ENCODE data around the gene SFXN2. TPM values are rescaled to one million over a fixed set of nuclear protein-coding genes. Genes with fewer than 3 reads are reported as not detected.

Gene SFXN2
- total RNA-seq, 2 experiments from 2014 or later = 22.2 TPM

DNA sequence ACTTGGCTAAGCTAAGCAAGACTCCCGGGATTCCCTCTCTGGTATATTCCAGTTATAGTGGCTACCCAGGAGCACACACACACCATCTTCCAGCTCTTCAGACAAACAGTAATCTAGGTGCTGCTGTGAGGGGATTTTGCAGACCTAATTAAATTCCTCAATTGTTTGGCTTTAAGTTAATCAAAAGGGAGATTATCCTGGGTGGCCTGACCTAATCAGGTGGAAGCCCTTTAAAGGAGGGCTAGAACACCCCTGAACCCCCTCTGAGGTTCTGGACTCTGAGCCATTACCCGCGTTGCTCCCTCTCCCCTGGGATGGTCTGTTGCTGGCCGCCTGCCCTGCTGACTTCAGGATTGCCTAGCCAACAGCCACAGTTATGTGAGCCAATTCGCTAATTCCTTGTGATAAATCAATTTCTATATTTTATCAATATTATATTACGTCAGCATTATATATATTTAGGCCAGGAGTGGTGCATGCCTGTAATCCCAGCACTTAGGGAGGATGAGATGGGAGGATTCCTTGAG lies 6.4 kb downstream of the SFXN2 start:
- Mint-ChIP-seq H3K4me3 (no peak overlapping the region), H3K36me3 (ENCODE audit: low read depth) (peaks cover 39% of the 10 kb centered on the region), H3K27me3 (ENCODE audit: low read depth) (no peaks in the 10 kb centered on the region), H3K9me3 (ENCODE audit: insufficient read depth) (no peaks in the 10 kb centered on the region), H3K4me1 (ENCODE audit: low read depth) (peaks cover 34% of the 10 kb centered on the region), H3K27ac (no peak overlapping the region)
- no peak for DNase-seq
- CTCF ChIA-PET = interaction anchor here (0.8 to 2.4 kb wide), 4 partner anchors 10 to 181 kb away, joined by 3 to 9 read pairs (median 5); partner anchors contain the start of gene CYP17A1
- no peak for ATAC-seq
- POLR2A ChIA-PET = no interaction called here

DNA sequence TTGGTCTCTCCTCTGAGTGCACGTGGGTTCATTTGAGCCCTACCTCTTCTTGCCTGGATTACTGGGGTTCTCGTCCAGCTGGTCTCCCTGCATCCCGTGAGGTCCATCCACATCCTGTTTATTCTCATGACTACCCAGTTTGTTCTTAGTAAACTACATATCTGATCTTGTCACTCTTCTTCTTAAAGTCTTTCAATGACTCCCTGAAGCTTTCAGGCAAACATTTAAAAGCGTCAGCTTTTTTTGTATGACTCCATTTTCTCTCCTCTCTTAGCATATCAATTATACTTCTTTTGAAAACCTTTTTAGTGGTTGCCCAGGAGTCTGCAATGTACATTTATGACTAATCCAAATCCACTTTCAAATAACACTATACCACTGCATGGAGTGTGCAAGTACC lies 7.5 kb downstream of the SFXN2 start:
- Mint-ChIP-seq H3K4me1 (ENCODE audit: low read depth) (peaks cover 26% of the 10 kb centered on the region), H3K36me3 (ENCODE audit: low read depth) (peaks cover 41% of the 10 kb centered on the region), H3K9me3 (ENCODE audit: insufficient read depth) (no peaks in the 10 kb centered on the region), H3K27me3 (ENCODE audit: low read depth) (no peaks in the 10 kb centered on the region), H3K4me3 (no peak overlapping the region), H3K27ac (no peak overlapping the region)
- ATAC-seq = no peak
- CTCF ChIA-PET = interaction anchor here (0.8 to 1.5 kb wide), 3 partner anchors 18 to 218 kb away, joined by 3 read pairs; partner anchors contain the start of gene SUFU
- DNase-seq = no peak
- POLR2A ChIA-PET = no interaction called here

DNA sequence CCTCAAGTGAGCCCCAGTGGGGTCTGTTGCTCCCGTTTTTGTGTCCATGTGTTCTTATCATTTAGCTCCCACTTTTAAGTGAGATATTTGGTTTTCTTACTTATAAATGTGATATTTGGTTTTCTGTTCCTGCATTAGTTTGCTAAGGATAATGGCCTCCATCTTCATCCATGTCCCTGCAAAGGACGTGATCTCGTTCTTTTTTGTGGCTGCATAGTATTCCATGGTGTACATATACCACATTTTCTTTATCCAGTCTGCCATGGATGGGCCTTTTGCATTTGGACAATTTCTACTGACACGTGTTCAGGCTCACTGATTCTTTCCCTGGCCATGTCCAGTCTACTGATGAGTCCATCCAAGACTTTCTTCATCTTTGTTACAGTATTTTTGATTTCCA lies 9.6 kb downstream of the SFXN2 start:
- Mint-ChIP-seq H3K4me1 (ENCODE audit: low read depth) (peaks cover 23% of the 10 kb centered on the region), H3K4me3 (no peak overlapping the region), H3K27me3 (ENCODE audit: low read depth) (no peaks in the 10 kb centered on the region), H3K27ac (no peak overlapping the region), H3K36me3 (ENCODE audit: low read depth) (peaks cover 43% of the 10 kb centered on the region), H3K9me3 (ENCODE audit: insufficient read depth) (no peaks in the 10 kb centered on the region)
- ChIA-PET POLR2A (no interaction called here), CTCF (interaction anchor here (1.1 kb wide), 1 partner anchor 178 kb away, joined by 4 read pairs; no protein-coding TSS in a partner anchor)
- DNase-seq (no peak), ATAC-seq (no peak)

DNA sequence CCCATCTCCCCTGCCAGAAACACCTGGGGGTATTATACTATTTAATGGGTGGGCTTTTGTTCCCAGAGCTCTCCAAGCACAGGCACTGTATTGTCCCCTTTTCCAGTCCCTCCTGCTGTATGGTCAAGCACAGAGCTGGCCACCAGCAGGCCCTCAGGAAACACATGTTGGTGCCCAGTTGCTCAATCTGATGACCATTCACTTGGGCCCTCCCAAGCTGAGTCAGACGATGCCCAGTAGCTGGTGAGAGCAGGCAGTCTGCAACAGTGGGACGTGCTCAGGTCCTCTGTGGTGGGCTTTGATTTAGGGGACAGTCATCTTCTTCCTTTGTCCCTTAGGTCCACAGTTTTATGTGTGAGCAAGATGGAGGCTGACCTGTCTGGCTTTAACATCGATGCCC lies 11.8 kb downstream of the SFXN2 start:
- ChIA-PET CTCF (interaction anchor here (1.2 to 3.0 kb wide), 3 partner anchors 13 to 175 kb away, joined by 4 to 25 read pairs (median 13); partner anchors contain the start of genes ARL3 and SFXN2), POLR2A (no interaction called here)
- ATAC-seq = no peak
- Mint-ChIP-seq H3K4me3 (no peak overlapping the region), H3K27ac (no peak overlapping the region), H3K4me1 (ENCODE audit: low read depth) (peaks cover 19% of the 10 kb centered on the region), H3K36me3 (ENCODE audit: low read depth) (peaks cover 42% of the 10 kb centered on the region), H3K9me3 (ENCODE audit: insufficient read depth) (no peaks in the 10 kb centered on the region), H3K27me3 (ENCODE audit: low read depth) (no peaks in the 10 kb centered on the region)
- no peak for DNase-seq

DNA sequence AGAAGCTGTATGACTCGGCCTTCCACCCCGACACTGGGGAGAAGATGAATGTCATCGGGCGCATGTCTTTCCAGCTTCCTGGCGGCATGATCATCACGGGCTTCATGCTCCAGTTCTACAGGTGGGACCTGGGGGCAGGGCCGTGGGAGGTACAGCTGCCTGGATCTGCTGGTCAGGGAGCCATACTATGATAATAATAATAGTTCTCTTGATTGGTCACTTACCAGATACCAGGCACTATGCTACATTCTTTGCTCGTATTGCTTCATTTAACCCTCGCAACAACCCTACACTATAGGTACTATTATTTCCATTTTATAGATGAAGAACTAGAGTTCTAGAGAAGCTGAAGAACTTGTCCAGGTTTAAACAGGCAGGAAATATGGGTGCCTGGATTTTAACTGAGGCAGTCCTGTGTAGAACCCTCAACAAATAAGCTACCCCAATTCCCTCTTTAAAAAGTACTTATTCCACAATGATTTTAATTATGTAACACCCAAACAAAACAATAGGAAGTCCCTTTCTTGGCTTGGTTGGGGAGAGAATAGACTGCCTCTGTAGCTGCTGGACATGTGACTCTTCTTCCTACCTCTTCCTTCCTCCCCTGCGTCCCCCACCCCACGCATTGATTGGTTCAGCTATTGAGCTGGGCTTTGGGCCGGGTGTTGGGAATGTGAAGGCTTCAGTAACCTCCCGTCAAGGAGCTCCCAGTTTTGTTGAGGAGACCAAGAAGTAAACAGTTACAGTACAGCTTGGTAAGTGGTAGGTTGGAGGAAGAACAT lies 12.8 kb downstream of the SFXN2 start:
- peaks cover 38% of the 10 kb centered on the region for H3K36me3 Mint-ChIP-seq (ENCODE audit: low read depth)
- DNase-seq (no peak), ATAC-seq (no peak)
- H3K27ac Mint-ChIP-seq = peak overlapping the region; percentile 2
- H3K27me3 Mint-ChIP-seq (ENCODE audit: low read depth) = no peaks in the 10 kb centered on the region
- H3K9me3 Mint-ChIP-seq (ENCODE audit: insufficient read depth) = no peaks in the 10 kb centered on the region
- ChIA-PET CTCF (interaction anchor here (1.0 to 3.0 kb wide), 7 partner anchors 14 to 225 kb away, joined by 3 to 25 read pairs (median 5); partner anchors contain the start of genes ACTR1A, ARL3, SFXN2 and WBP1L), POLR2A (no interaction called here)
- H3K4me1 Mint-ChIP-seq (ENCODE audit: low read depth) = peaks cover 14% of the 10 kb centered on the region
- H3K4me3 Mint-ChIP-seq = no peak overlapping the region

DNA sequence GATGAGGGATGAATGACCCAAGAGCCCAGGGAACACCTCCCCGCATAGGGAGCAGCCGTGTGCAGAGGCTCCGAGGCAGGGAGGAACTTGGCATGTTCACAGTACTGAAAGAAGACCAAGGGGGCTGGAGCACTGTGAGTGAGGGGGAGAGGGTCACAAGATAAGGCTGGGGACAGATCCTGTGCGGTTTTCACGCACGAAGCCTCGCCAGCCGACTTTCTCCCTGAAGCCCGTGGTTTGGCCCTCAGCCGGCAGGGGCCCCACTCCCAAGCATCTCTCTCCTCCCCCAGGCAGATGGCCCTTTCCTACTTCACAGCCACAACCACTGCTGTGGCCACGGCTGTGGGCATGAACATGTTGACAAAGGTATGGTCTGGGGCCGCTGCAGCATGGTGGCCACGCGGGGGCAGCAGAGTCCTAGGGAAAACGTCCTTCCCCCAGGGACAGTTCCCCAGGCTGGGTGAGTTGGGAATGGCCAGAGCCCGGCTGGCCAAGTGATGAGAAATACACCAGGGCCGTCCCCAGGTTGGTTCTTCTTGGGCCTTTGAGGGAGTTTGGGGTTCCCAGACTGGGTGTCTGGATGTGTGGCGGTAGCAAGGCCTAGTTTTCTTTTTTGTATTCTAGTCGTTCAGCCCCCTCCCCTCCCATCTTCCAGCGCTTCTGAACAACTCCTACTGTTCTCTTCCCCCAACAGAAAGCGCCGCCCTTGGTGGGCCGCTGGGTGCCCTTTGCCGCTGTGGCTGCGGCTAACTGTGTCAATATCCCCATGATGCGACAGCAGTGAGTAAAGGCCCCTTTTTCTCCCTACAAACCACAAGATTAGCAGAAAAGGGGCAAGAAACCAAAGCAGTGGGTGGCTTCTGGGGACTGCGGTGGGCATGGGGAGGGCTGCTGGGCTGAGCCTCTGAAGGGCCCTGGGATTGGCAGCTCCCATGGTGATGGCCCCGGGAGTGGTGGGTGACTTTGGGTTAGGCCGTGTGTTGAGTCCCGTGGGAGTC lies 14.9 kb downstream of the SFXN2 start:
- CTCF ChIA-PET = interaction anchor here (1.0 to 3.0 kb wide), 3 partner anchors 16 to 173 kb away, joined by 8 to 25 read pairs (median 13); partner anchors contain the start of genes ARL3 and SFXN2

DNA sequence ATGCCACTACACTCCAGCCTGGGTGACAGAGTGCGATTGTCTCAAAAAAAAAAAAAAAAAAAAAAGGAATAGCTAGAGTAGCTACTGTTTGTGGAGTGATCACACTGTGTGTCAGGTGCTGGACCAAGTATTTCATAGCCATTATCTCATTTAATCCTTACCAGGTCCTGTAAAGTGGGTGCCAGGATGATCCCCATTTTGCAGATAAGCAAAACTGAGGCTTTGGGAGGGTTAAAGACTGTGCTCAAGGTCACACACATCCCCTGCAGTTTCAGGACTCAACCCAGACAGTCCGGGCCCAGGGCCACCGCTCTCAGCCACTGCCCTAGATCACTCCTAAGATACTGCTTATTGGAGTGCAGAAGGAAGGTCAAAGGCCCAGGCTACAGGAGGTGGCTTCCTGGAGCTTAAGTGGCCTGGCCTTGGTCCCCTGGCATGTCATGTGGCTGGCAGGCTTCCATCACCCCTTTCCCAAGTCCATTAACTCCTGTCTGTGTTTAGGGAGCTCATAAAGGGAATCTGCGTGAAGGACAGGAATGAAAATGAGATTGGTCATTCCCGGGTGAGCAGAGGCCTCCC lies 16.9 kb downstream of the SFXN2 start:
- H3K27ac Mint-ChIP-seq = no peak overlapping the region
- no peaks in the 10 kb centered on the region for H3K9me3 Mint-ChIP-seq (ENCODE audit: insufficient read depth)
- POLR2A ChIA-PET = no interaction called here
- H3K36me3 Mint-ChIP-seq (ENCODE audit: low read depth) = peaks cover 29% of the 10 kb centered on the region
- ATAC-seq (no peak), DNase-seq (no peak)
- no peaks in the 10 kb centered on the region for H3K27me3 Mint-ChIP-seq (ENCODE audit: low read depth)
- CTCF ChIA-PET = interaction anchor here (1.3 to 1.4 kb wide), 2 partner anchors 10 to 171 kb away, joined by 3 read pairs; no protein-coding TSS in a partner anchor
- no peak overlapping the region for H3K4me3 Mint-ChIP-seq
- H3K4me1 Mint-ChIP-seq (ENCODE audit: low read depth) = peaks cover 14% of the 10 kb centered on the region

More for the DNA sequence above, 14.9 kb downstream of the SFXN2 start:
- POLR2A ChIA-PET = no interaction called here
- Mint-ChIP-seq H3K4me3 (no peak overlapping the region), H3K27me3 (ENCODE audit: low read depth) (no peaks in the 10 kb centered on the region), H3K36me3 (ENCODE audit: low read depth) (peaks cover 38% of the 10 kb centered on the region), H3K9me3 (ENCODE audit: insufficient read depth) (no peaks in the 10 kb centered on the region), H3K4me1 (ENCODE audit: low read depth) (peaks cover 14% of the 10 kb centered on the region), H3K27ac (peak overlapping the region; percentile 66)
- DNase-seq (peak; percentile 73), ATAC-seq (peak; percentile 88)

DNA sequence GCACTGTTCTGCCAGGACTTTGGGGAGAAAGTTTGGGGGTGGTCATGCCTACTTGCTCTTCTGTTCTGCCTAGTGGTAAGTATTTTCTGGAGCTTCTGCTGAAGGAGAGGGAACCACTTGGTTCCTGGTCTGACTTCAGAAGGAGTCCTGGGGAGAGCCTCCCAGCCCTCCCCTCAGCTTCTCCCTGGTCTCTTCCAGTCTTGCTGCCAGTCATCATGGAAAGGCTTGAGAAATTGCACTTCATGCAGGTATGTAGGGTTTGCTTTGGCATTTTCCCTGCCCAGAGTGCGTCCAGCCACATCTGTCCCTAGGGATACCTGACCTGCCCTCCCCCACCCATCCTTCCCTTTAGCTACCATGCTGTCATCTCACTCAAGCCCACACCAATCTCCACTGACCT lies 18.2 kb downstream of the SFXN2 start:
- ChIA-PET POLR2A (interaction anchor here (0.8 to 1.0 kb wide), 2 partner anchors 13 to 18 kb away, joined by 3 to 4 read pairs; partner anchors contain the start of gene SFXN2), CTCF (interaction anchor here (0.5 to 1.0 kb wide), 2 partner anchors 164 to 169 kb away, joined by 3 read pairs; no protein-coding TSS in a partner anchor)
- no peaks in the 10 kb centered on the region for H3K27me3 Mint-ChIP-seq (ENCODE audit: low read depth)
- DNase-seq (no peak), ATAC-seq (no peak)
- no peak overlapping the region for H3K4me3 Mint-ChIP-seq
- peaks cover 13% of the 10 kb centered on the region for H3K4me1 Mint-ChIP-seq (ENCODE audit: low read depth)
- no peaks in the 10 kb centered on the region for H3K9me3 Mint-ChIP-seq (ENCODE audit: insufficient read depth)
- peaks cover 17% of the 10 kb centered on the region for H3K36me3 Mint-ChIP-seq (ENCODE audit: low read depth)
- H3K27ac Mint-ChIP-seq = no peak overlapping the region

DNA sequence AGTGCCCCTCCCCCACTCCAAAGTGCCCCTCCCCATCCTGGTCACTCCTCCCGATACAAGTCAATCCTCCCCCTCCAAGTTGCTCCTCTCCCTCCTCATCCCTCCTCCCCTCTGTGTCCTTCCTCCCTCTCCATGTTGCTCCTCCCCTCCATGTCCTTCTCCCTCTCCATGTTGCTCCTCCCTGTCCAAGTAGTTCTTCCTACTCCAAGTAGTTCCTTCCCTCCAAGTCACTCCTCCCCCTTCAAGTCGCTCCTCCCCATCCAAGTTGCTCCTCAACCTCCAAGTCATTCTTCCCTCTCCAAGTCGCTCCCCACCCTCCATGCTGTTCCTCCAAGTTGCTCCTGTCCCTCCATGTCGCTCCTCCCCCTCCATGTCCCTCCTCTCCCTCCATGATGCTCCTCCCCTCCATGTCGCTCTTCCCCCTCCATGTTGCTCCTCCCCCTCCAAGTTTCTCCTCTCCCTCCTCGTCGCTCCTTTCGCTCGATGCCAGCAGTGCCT lies 20.7 kb downstream of the SFXN2 start:
- Mint-ChIP-seq H3K27me3 (ENCODE audit: low read depth) (no peaks in the 10 kb centered on the region), H3K4me1 (ENCODE audit: low read depth) (no peaks in the 10 kb centered on the region), H3K27ac (no peak overlapping the region), H3K9me3 (ENCODE audit: insufficient read depth) (no peaks in the 10 kb centered on the region), H3K4me3 (no peak overlapping the region), H3K36me3 (ENCODE audit: low read depth) (peaks cover 8% of the 10 kb centered on the region)
- no peak for ATAC-seq
- DNase-seq = no peak
- ChIA-PET POLR2A (interaction anchor here (1.7 kb wide), 1 partner anchor 8 kb away, joined by 4 read pairs; the partner anchor contains the start of gene WBP1L), CTCF (no interaction called here)

DNA sequence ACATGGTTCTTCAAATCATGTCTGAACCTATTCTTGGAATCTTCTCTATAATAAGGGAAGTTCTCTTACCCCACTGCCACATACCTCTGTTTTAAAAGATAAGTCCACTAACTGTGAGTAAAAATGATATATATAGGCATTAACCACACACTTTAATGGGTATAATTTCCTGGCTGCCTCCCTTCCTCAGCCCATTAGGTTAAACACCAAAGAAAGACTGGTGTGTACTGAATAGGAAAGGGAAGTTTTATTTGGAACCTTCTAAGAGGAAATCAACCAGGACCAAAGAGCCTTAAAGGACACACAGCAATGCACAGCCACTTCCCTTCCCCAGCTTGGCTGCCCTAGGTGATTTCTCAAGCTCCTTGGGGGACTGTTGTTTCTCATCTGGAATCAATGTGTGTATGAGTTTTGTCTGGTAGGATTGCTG lies 24.3 kb downstream of the SFXN2 start:
- no peak for DNase-seq
- CTCF ChIA-PET = interaction anchor here (1.3 to 1.9 kb wide), 2 partner anchors 14 to 24 kb away, joined by 5 to 7 read pairs; partner anchors contain the start of genes ARL3 and SFXN2
- Mint-ChIP-seq H3K27ac (no peak overlapping the region), H3K4me1 (ENCODE audit: low read depth) (peaks cover 15% of the 10 kb centered on the region), H3K36me3 (ENCODE audit: low read depth) (peaks cover 11% of the 10 kb centered on the region), H3K4me3 (no peak overlapping the region), H3K9me3 (ENCODE audit: insufficient read depth) (peaks cover 4% of the 10 kb centered on the region), H3K27me3 (ENCODE audit: low read depth) (no peaks in the 10 kb centered on the region)
- no peak for ATAC-seq
- POLR2A ChIA-PET = no interaction called here

DNA sequence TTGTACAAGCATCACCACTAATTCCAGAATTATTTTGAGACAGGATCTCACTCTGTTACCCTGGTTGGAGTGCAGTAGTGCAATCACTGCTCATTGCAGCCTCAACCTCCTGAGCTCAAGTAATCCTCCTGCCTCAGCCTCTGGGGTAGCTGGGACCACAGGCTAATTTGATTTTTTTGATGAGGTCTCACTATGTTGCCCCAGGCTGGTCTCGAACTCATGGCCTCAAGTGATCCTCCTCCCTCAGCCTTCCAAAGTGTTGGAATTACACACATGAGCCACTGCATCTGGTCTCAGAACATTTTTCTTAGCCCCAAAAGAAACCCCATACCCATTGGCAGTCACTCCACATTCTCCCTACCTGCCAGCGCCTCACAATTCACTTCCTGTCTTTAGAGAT lies 25.8 kb downstream of the SFXN2 start:
- peaks cover 22% of the 10 kb centered on the region for H3K4me1 Mint-ChIP-seq (ENCODE audit: low read depth)
- H3K9me3 Mint-ChIP-seq (ENCODE audit: insufficient read depth) = peaks cover 4% of the 10 kb centered on the region
- H3K4me3 Mint-ChIP-seq = no peak overlapping the region
- ATAC-seq (no peak), DNase-seq (no peak)
- H3K27ac Mint-ChIP-seq = no peak overlapping the region
- CTCF ChIA-PET = interaction anchor here (1.5 to 2.1 kb wide), 2 partner anchors 14 to 18 kb away, joined by 3 to 9 read pairs; no protein-coding TSS in a partner anchor
- POLR2A ChIA-PET = no interaction called here
- no peaks in the 10 kb centered on the region for H3K27me3 Mint-ChIP-seq (ENCODE audit: low read depth)
- H3K36me3 Mint-ChIP-seq (ENCODE audit: low read depth) = peaks cover 8% of the 10 kb centered on the region

Measured in activated CD8-positive, alpha-beta T cell treated with anti-CD3 and anti-CD28 coated beads, Interleukin-2, amount 10 ng/mL, durations not matched to agents 7 days and 5 days (primary cell).